ENCODE results near the gene ALOXE3. TPM values are rescaled to one million over a fixed set of nuclear protein-coding genes. Genes with fewer than 3 reads are reported as not detected.

Gene ALOXE3
- total RNA-seq, 1 experiment from 2014 or later, result not detected

- peaks cover 5% of the 10 kb centered on the region for H3K4me1 Mint-ChIP-seq (ENCODE audit: low read depth, unreplicated experiment)
- DNase-seq, result no peak
- intact Hi-C loops (cut with micrococcal nuclease; ENCODE audit: unreplicated experiment), result no loop called here
- no peak overlapping the region for H3K27ac Mint-ChIP-seq (ENCODE audit: unreplicated experiment)
- no TSS peak for BruUV-seq (replicated peaks)
- TF ChIP-seq CTCF (IDR thresholded peaks at IDR 0.05; ENCODE audit: unreplicated experiment), result no peak
- H3K9me3 Mint-ChIP-seq (ENCODE audit: low read depth, unreplicated experiment), result no peaks in the 10 kb centered on the region
- no peaks in the 10 kb centered on the region for H3K36me3 Mint-ChIP-seq (ENCODE audit: insufficient read depth, unreplicated experiment)
- CTCF ChIA-PET, result interaction anchor here (1.3 kb wide), 1 partner anchor 22 kb away, joined by 10 read pairs; no protein-coding TSS in a partner anchor
- peaks cover 17% of the 10 kb centered on the region for H3K27me3 Mint-ChIP-seq (ENCODE audit: unreplicated experiment)
- H3K4me3 Mint-ChIP-seq (ENCODE audit: low read depth, unreplicated experiment), result no peak overlapping the region
These were observed 66.5 kb downstream of the ALOXE3 start for GRCh38 chr17:8051831-8052230.

- H3K36me3 Mint-ChIP-seq (ENCODE audit: insufficient read depth, unreplicated experiment), result no peaks in the 10 kb centered on the region
These were observed 69.6 kb downstream of the ALOXE3 start for GRCh38 chr17:8048736-8049135.

GRCh38 chr17:8048236-8048635, 70.1 kb downstream of the ALOXE3 start:
- no peaks in the 10 kb centered on the region for H3K36me3 Mint-ChIP-seq (ENCODE audit: insufficient read depth, unreplicated experiment)
- DNase-seq, result no peak
- H3K9me3 Mint-ChIP-seq (ENCODE audit: low read depth, unreplicated experiment), result no peaks in the 10 kb centered on the region
- CTCF ChIA-PET, result no interaction called here
- no peak overlapping the region for H3K27ac Mint-ChIP-seq (ENCODE audit: unreplicated experiment)
- no peaks in the 10 kb centered on the region for H3K4me1 Mint-ChIP-seq (ENCODE audit: low read depth, unreplicated experiment)
- no peak overlapping the region for H3K4me3 Mint-ChIP-seq (ENCODE audit: low read depth, unreplicated experiment)
- TF ChIP-seq CTCF (IDR thresholded peaks at IDR 0.05; ENCODE audit: unreplicated experiment), result no peak
- BruUV-seq (replicated peaks), result no TSS peak
- H3K27me3 Mint-ChIP-seq (ENCODE audit: unreplicated experiment), result peaks cover 42% of the 10 kb centered on the region
- intact Hi-C loops (cut with micrococcal nuclease; ENCODE audit: unreplicated experiment), result loop anchor here (10.0 kb wide), 1 partner anchor 133 kb away; the partner anchor contains the start of gene RNF227

More at GRCh38 chr17:8048736-8049135, 69.6 kb downstream of the ALOXE3 start:
- H3K27me3 Mint-ChIP-seq (ENCODE audit: unreplicated experiment), result peaks cover 37% of the 10 kb centered on the region
- CTCF ChIA-PET, result no interaction called here
- H3K9me3 Mint-ChIP-seq (ENCODE audit: low read depth, unreplicated experiment), result no peaks in the 10 kb centered on the region
- TF ChIP-seq CTCF (IDR thresholded peaks at IDR 0.05; ENCODE audit: unreplicated experiment), result no peak
- no peak for DNase-seq
- no peak overlapping the region for H3K4me3 Mint-ChIP-seq (ENCODE audit: low read depth, unreplicated experiment)
- intact Hi-C loops (cut with micrococcal nuclease; ENCODE audit: unreplicated experiment), result loop anchor here (10.0 kb wide), 1 partner anchor 134 kb away; the partner anchor contains the start of gene RNF227
- no TSS peak for BruUV-seq (replicated peaks)
- no peak overlapping the region for H3K27ac Mint-ChIP-seq (ENCODE audit: unreplicated experiment)
- H3K4me1 Mint-ChIP-seq (ENCODE audit: low read depth, unreplicated experiment), result no peaks in the 10 kb centered on the region

- BruUV-seq (replicated peaks), result no TSS peak
- no peak for TF ChIP-seq CTCF (IDR thresholded peaks at IDR 0.05; ENCODE audit: unreplicated experiment)
- CTCF ChIA-PET, result no interaction called here
- H3K27me3 Mint-ChIP-seq (ENCODE audit: unreplicated experiment), result peaks cover 47% of the 10 kb centered on the region
- intact Hi-C loops (cut with micrococcal nuclease; ENCODE audit: unreplicated experiment), result loop anchor here (10.0 kb wide), 1 partner anchor 133 kb away; the partner anchor contains the start of gene RNF227
- H3K9me3 Mint-ChIP-seq (ENCODE audit: low read depth, unreplicated experiment), result no peaks in the 10 kb centered on the region
- H3K27ac Mint-ChIP-seq (ENCODE audit: unreplicated experiment), result no peak overlapping the region
- no peak for DNase-seq
- H3K4me1 Mint-ChIP-seq (ENCODE audit: low read depth, unreplicated experiment), result no peaks in the 10 kb centered on the region
- no peaks in the 10 kb centered on the region for H3K36me3 Mint-ChIP-seq (ENCODE audit: insufficient read depth, unreplicated experiment)
- H3K4me3 Mint-ChIP-seq (ENCODE audit: low read depth, unreplicated experiment), result no peak overlapping the region
These were observed 70.6 kb downstream of the ALOXE3 start for GRCh38 chr17:8047769-8048110.
